A549 (cell line): Measurements from ENCODE around the gene KCND3. TPM values are rescaled to one million over a fixed set of nuclear protein-coding genes. Genes with fewer than 3 reads are reported as not detected.

Source experiments
- ATAC-seq, 2 experiments: fragments of 200-7000 bp in 1 of 2; fragments of >200 bp in 1 of 2; cut with Nextera tagmentation in 1 of 2; cut with Tn5 transposase in 1 of 2; 3 replicates each; pipeline versions ENCODE4 v1.8.0 to v1.9.1; 2018 to 2020; ENCODE audit warnings: mild to moderate bottlenecking in 1 of 2, moderate library complexity in 1 of 2
- CTCF ChIA-PET: fragments of 300-600 bp; sonication (Branson Sonifier 250); formaldehyde crosslinking; extraction: SDS; loops from one replicate; lab custom pipeline; 2021; ENCODE audit warnings: antibody characterized with exemption, inconsistent platforms; lab: Yijun Ruan, JAX
- POLR2A ChIA-PET: fragments of 350-600 bp; formaldehyde crosslinking; extraction: SDS; loops from one replicate; lab custom pipeline; 2021; ENCODE audit warnings: antibody characterized with exemption, inconsistent platforms; lab: Yijun Ruan, JAX
- DNase-seq, 2 experiments: peaks; one replicate each; pipeline versions ENCODE4 v3.0.0 to v3.0.0-alpha.2; 2011 to 2016; ENCODE audit warnings: low read depth in 1 of 2, low spot score in 1 of 2
- FAIRE-seq: peaks from 2 replicates; lab custom pipeline; 2011; peaks lifted over from hg19 to GRCh38; lab: Jason Lieb, UNC
- H3K27ac ChIP-seq, 2 experiments: fragments of >200 bp; sonication (Bioruptor Twin); formaldehyde crosslinking; 3 replicates each; pipeline ENCODE4 v1.5.1; 2016 to 2017
- H3K4me1 ChIP-seq: fragments of >200 bp; sonication (Bioruptor Twin); formaldehyde crosslinking; 3 replicates; pipeline ENCODE4 v1.6.1; 2016
- H3K4me2 ChIP-seq: fragments of >200 bp; sonication (Bioruptor Twin); formaldehyde crosslinking; 3 replicates; pipeline ENCODE4 v1.6.1; 2016
- H3K4me3 ChIP-seq: fragments of >200 bp; sonication (Bioruptor Twin); formaldehyde crosslinking; 3 replicates; pipeline ENCODE4 v1.5.1; 2016
- H3K9me3 ChIP-seq: fragments of >200 bp; sonication (Bioruptor Twin); formaldehyde crosslinking; 3 replicates; pipeline ENCODE4 v1.6.1; 2016
- ATOH8 ChIP-seq: fragments of 250-450 bp; sonication (Bioruptor Pico); IDR thresholded peaks from 2 replicates; pipeline ENCODE4 v1.5.0; 2020; ENCODE audit warnings: low read depth, mild to moderate bottlenecking, moderate library complexity
- BCL3 ChIP-seq: fragments of >200 bp; sonication (Bioruptor Twin); formaldehyde crosslinking; IDR thresholded peaks from 3 replicates; pipeline ENCODE4 v1.6.1; 2016
- CTCF ChIP-seq: fragments of >200 bp; sonication (Bioruptor Twin); formaldehyde crosslinking; IDR thresholded peaks from 3 replicates; pipeline ENCODE4 v1.5.1; 2016
- ELK1 ChIP-seq: fragments of 150-350 bp; IDR thresholded peaks from 2 replicates; pipeline ENCODE4 v1.6.1; 2014; ENCODE audit warnings: low read depth, mild to moderate bottlenecking, low read length
- EP300 ChIP-seq, 2 experiments: fragments of >200 bp; sonication (Bioruptor Twin); formaldehyde crosslinking; IDR thresholded peaks; 2 replicates in 1 of 2; 3 replicates in 1 of 2; pipeline ENCODE4 v1.6.1; 2016 to 2017
- FOSB ChIP-seq: fragments of 250-450 bp; sonication (Bioruptor Pico); IDR thresholded peaks from 2 replicates; pipeline ENCODE4 v1.5.0; 2020; ENCODE audit warnings: mild to moderate bottlenecking, moderate library complexity
- FOXS1 ChIP-seq: fragments of 250-450 bp; sonication (Bioruptor Pico); IDR thresholded peaks from 2 replicates; pipeline ENCODE4 v1.5.0; 2020; ENCODE audit warnings: mild to moderate bottlenecking, moderate library complexity
- HDAC2 ChIP-seq: fragments of 200-600 bp; sonication (generic); IDR thresholded peaks from 2 replicates; pipeline ENCODE4 v1.6.1; 2016
- HMGXB4 ChIP-seq: fragments of 250-450 bp; sonication (Bioruptor Pico); IDR thresholded peaks from 2 replicates; pipeline ENCODE4 v1.5.0; 2021; ENCODE audit warnings: mild to moderate bottlenecking, moderate library complexity, borderline replicate concordance
- HOXA7 ChIP-seq: fragments of 250-450 bp; sonication (Bioruptor Pico); IDR thresholded peaks from 2 replicates; pipeline ENCODE4 v1.5.0; 2020; ENCODE audit warnings: mild to moderate bottlenecking, moderate library complexity
- JUN ChIP-seq, 2 experiments: fragments of >200 bp; sonication (Bioruptor Twin); formaldehyde crosslinking; IDR thresholded peaks; 2 replicates in 1 of 2; 3 replicates in 1 of 2; pipeline ENCODE4 v1.6.1; 2016 to 2017
- JUNB ChIP-seq: fragments of >200 bp; sonication (Bioruptor Twin); formaldehyde crosslinking; IDR thresholded peaks from 2 replicates; pipeline ENCODE4 v1.6.1; 2016
- MAFK ChIP-seq: fragments of 450-650 bp; IDR thresholded peaks from 2 replicates; pipeline ENCODE4 v1.6.1; 2014; ENCODE audit not compliant: partially characterized antibody
- MAX ChIP-seq: IDR thresholded peaks from 2 replicates; pipeline ENCODE4 v1.6.1; 2012
- NFE2L2 ChIP-seq: fragments of 150-350 bp; conservative IDR thresholded peaks from 2 replicates; pipeline ENCODE4 v1.6.1; 2014; ENCODE audit warnings: low read length
- PHF8 ChIP-seq: fragments of 200-600 bp; sonication (generic); IDR thresholded peaks from 2 replicates; pipeline ENCODE4 v1.6.1; 2016; ENCODE audit warnings: low read depth, mild to moderate bottlenecking, antibody characterized with exemption, moderate library complexity, borderline replicate concordance
- RAD21 ChIP-seq, 2 experiments: fragments of >200 bp in 1 of 2; sonication (Bioruptor Twin) in 1 of 2; formaldehyde crosslinking in 1 of 2; IDR thresholded peaks in 1 of 2; conservative IDR thresholded peaks in 1 of 2; 2 replicates in 1 of 2; 3 replicates in 1 of 2; pipeline ENCODE4 v1.6.1; 2012 to 2018; ENCODE audit warnings: inconsistent platforms in 1 of 2
- RARB ChIP-seq: fragments of 250-450 bp; sonication (Bioruptor Pico); IDR thresholded peaks from 2 replicates; pipeline ENCODE4 v1.8.0; 2021; ENCODE audit warnings: mild to moderate bottlenecking, moderate library complexity
- RNF2 ChIP-seq: fragments of 200-600 bp; sonication (generic); IDR thresholded peaks from 2 replicates; pipeline ENCODE4 v1.6.1; 2016; ENCODE audit warnings: low read depth, mild to moderate bottlenecking, antibody characterized with exemption, moderate library complexity, borderline replicate concordance
- TFCP2L1 ChIP-seq: fragments of 250-450 bp; sonication (Bioruptor Pico); IDR thresholded peaks from 2 replicates; pipeline ENCODE4 v1.5.0; 2021; ENCODE audit warnings: mild to moderate bottlenecking
- USF2 ChIP-seq: fragments of 450-650 bp; IDR thresholded peaks from 2 replicates; pipeline ENCODE4 v1.6.1; 2014; ENCODE audit warnings: antibody characterized with exemption
- WGBS: methylation state at CpG from one replicate; pipeline ENCODE4 v1.1.6; 2017; ENCODE audit errors: missing lambda C conversion rate; 5-methylcytosine and 5-hydroxymethylcytosine counted together
- polyA plus RNA-seq, 4 experiments: library from polyadenylated mRNA; depleted of rRNA in 3 of 4; stranded (reverse); fragments of >200 nt; fragmentation: RNase III in 1 of 4; extraction: RNeasy Plus Mini Kit Qiagen cat#74134 plus additional on column Dnase treatment in 1 of 4; gene quantifications; 2 replicates in 3 of 4; 3 replicates in 1 of 4; pipeline ENCODE4 v1.2.3, GENCODE V29; 2011 to 2017

KCND3 gene
- polyA plus RNA-seq, 2 of the 4 experiments (the other 2 are of a cell fraction) = not detected

- Histone ChIP-seq H3K27ac (no peak overlapping the region), H3K4me2 (no peak overlapping the region), H3K9me3 (no peaks in the 10 kb centered on the region), H3K4me3 (no peak overlapping the region), H3K4me1 (peaks cover 10% of the 10 kb centered on the region; the same call in 2 of the 3 replicates)
- no peak for ATAC-seq
- no peak for FAIRE-seq
- no peak for DNase-seq
- 91% methylated on average over 8 of the region's 8 CpGs for WGBS
- POLR2A ChIA-PET = no interaction called here
- TF ChIP-seq HMGXB4 (CRISPR knock-in tag) (no peak), MAFK (no peak), RARB (CRISPR knock-in tag) (no peak), JUN (IDR thresholded peaks at IDR 0.05) (no peak), FOSB (CRISPR knock-in tag) (no peak), HOXA7 (CRISPR knock-in tag) (no peak), ELK1 (no peak), ATOH8 (no peak), JUNB (no peak), PHF8 (no peak), NFE2L2 (no peak), USF2 (no peak), MAX (no peak), BCL3 (no peak)
- CTCF ChIA-PET = interaction anchor here (0.5 to 9.0 kb wide), 5 partner anchors 11 to 171 kb away, joined by 3 to 47 read pairs (median 6); no protein-coding TSS in a partner anchor
Observed at GRCh38 chr1:111735858-111736544, 253.5 kb downstream of the KCND3 start.

GRCh38 chr1:111735321-111735720 is 254.1 kb downstream of the KCND3 start:
- Histone ChIP-seq H3K9me3 (no peaks in the 10 kb centered on the region), H3K27ac (no peak overlapping the region), H3K4me1 (peaks cover 10% of the 10 kb centered on the region; the same call in 2 of the 3 replicates), H3K4me3 (no peak overlapping the region), H3K4me2 (no peak overlapping the region)
- DNase-seq (no peak), ATAC-seq (no peak), FAIRE-seq (no peak)
- CTCF ChIA-PET = interaction anchor here (1.9 to 9.0 kb wide), 2 partner anchors 21 to 34 kb away, joined by 6 to 47 read pairs; no protein-coding TSS in a partner anchor
- POLR2A ChIA-PET = no interaction called here
- TF ChIP-seq FOXS1 = no peak
- no peak for TF ChIP-seq HDAC2
- no peak for TF ChIP-seq RNF2
- no peak for TF ChIP-seq TFCP2L1 (CRISPR knock-in tag)
- no peak for TF ChIP-seq JUN (IDR thresholded peaks at IDR 0.05)
- TF ChIP-seq FOSB (CRISPR knock-in tag) = no peak
- no peak for TF ChIP-seq CTCF
- no peak for TF ChIP-seq RAD21 (conservative IDR thresholded peaks at IDR 0.05 in 1 of 2, IDR thresholded peaks at IDR 0.05 in 1 of 2)
- TF ChIP-seq EP300 (IDR thresholded peaks at IDR 0.05) = no peak
- 87% methylated on average over 4 of the region's 4 CpGs for WGBS
